Cardiac fibroblast (primary cell): ENCODE measurements around the gene SLC22A23.

Experiments
- DNase-seq, 2 donors: peaks; one replicate each; pipeline versions ENCODE4 v3.0.0 to v3.0.0-alpha.2; 2010; ENCODE audit warnings: low read depth in 2 of 2
- H3K4me3 ChIP-seq, 2 donors: replicated peaks in 1 of 2; 1 replicate in 1 of 2; 2 replicates in 1 of 2; pipeline ENCODE4 v1.5.1; 2011; ENCODE audit warnings: low read depth in 2 of 2, low read length in 2 of 2, mild to moderate bottlenecking in 2 of 2, moderate library complexity in 1 of 2
- CTCF ChIP-seq: IDR thresholded peaks from one replicate; pipeline ENCODE4 v1.5.1; 2011; ENCODE audit warnings: low read depth, mild to moderate bottlenecking, low read length, inconsistent platforms

SLC22A23 gene

GRCh38 chr6:3499603-3500002 is 42.8 kb upstream of the SLC22A23 start:
- H3K4me3 ChIP-seq, result no peak overlapping the region
- no peak for DNase-seq
- TF ChIP-seq CTCF, result no peak

GRCh38 chr6:3496395-3496794 is 39.5 kb upstream of the SLC22A23 start:
- DNase-seq, result no peak
- H3K4me3 ChIP-seq, result no peak overlapping the region
- TF ChIP-seq CTCF, result no peak

GRCh38 chr6:3494391-3495100 is 37.7 kb upstream of the SLC22A23 start:
- no peak overlapping the region for H3K4me3 ChIP-seq
- no peak for DNase-seq
- TF ChIP-seq CTCF, result no peak

GRCh38 chr6:3490625-3490980 is 33.8 kb upstream of the SLC22A23 start:
- H3K4me3 ChIP-seq, result no peak overlapping the region
- TF ChIP-seq CTCF, result no peak
- DNase-seq, result peak in 1 of 2 donors; percentile 39

GRCh38 chr6:3489961-3490624 is 33.2 kb upstream of the SLC22A23 start:
- DNase-seq, result no peak
- H3K4me3 ChIP-seq, result no peak overlapping the region
- no peak for TF ChIP-seq CTCF

GRCh38 chr6:3489027-3489757 is 32.3 kb upstream of the SLC22A23 start:
- no peak for TF ChIP-seq CTCF
- DNase-seq, result peak; percentile 45 to 91
- no peak overlapping the region for H3K4me3 ChIP-seq
